GM19099 (cell line): ENCODE data around the gene FAM110A.

ENCODE experiments used
- POLR2A ChIP-seq: IDR thresholded peaks from 3 replicates; pipeline ENCODE4 v1.6.1; 2011; ENCODE audit warnings: low read depth; ENCODE audit not compliant: insufficient read length; ENCODE audit errors: extremely low read depth

The FAM110A gene

GRCh38 chr20:878511-879307, 45.2 kb downstream of the FAM110A start:
- no peak for TF ChIP-seq POLR2A

- TF ChIP-seq POLR2A = no peak
Measured at GRCh38 chr20:879626-880025, 46.1 kb downstream of the FAM110A start.

- TF ChIP-seq POLR2A = no peak
Measured at GRCh38 chr20:881051-881782, 47.7 kb downstream of the FAM110A start.

GRCh38 chr20:881783-882144, 48.2 kb downstream of the FAM110A start:
- TF ChIP-seq POLR2A = no peak

GRCh38 chr20:884983-885952, 51.8 kb downstream of the FAM110A start:
- TF ChIP-seq POLR2A = no peak

GRCh38 chr20:887137-887536, 53.6 kb downstream of the FAM110A start:
- no peak for TF ChIP-seq POLR2A

GRCh38 chr20:888057-888456, 54.5 kb downstream of the FAM110A start:
- TF ChIP-seq POLR2A = no peak

- TF ChIP-seq POLR2A = no peak
Measured at GRCh38 chr20:889106-889505, 55.6 kb downstream of the FAM110A start.

GRCh38 chr20:889932-890463, 56.5 kb downstream of the FAM110A start:
- TF ChIP-seq POLR2A = no peak

GRCh38 chr20:890666-891057, 57.1 kb downstream of the FAM110A start:
- TF ChIP-seq POLR2A = no peak

- TF ChIP-seq POLR2A = no peak
Measured at GRCh38 chr20:891058-891705, 57.7 kb downstream of the FAM110A start.

GRCh38 chr20:891706-892080, 58.2 kb downstream of the FAM110A start:
- TF ChIP-seq POLR2A = no peak
